Stimulated activated effector memory CD8-positive, alpha-beta T cell treated with anti-CD3 and anti-CD28 coated beads, Interleukin-12 subunit alpha, Interleukin-12 subunit beta, amount 100 ng/mL, for 72 hours (primary cell): ENCODE results near the gene DPP10.

Source experiments
- ATAC-seq: fragments of 150-1000 bp; cut with Tn5 transposase; 2 replicates; pipeline ENCODE4 v1.10.0; 2021
- DNase-seq, 2 donors: peaks; one replicate each; pipeline ENCODE4 v3.0.0; 2021 to 2022; ENCODE audit warnings: low spot score in 2 of 2
- H3K27ac Mint-ChIP-seq: one replicate; pipeline ENCODE4 v1.8.0; 2022; ENCODE audit warnings: mild to moderate bottlenecking, mixed read lengths
- H3K36me3 Mint-ChIP-seq: one replicate; pipeline ENCODE4 v1.8.0; 2022; ENCODE audit warnings: mild to moderate bottlenecking, mixed read lengths
- H3K4me1 Mint-ChIP-seq: one replicate; pipeline ENCODE4 v1.8.0; 2022; ENCODE audit warnings: mixed read lengths
- H3K4me3 Mint-ChIP-seq: one replicate; pipeline ENCODE4 v1.8.0; 2022; ENCODE audit warnings: mild to moderate bottlenecking, mixed read lengths
- H3K9me3 Mint-ChIP-seq: one replicate; pipeline ENCODE4 v1.8.0; 2022; ENCODE audit warnings: mixed read lengths

The DPP10 gene

GRCh38 chr2:115678129-115678528 lies 1235.7 kb downstream of the DPP10 start:
- no peak overlapping the region for H3K27ac Mint-ChIP-seq
- H3K4me1 Mint-ChIP-seq, result no peaks in the 10 kb centered on the region
- no peak for ATAC-seq
- H3K9me3 Mint-ChIP-seq, result peaks cover 27% of the 10 kb centered on the region
- no peak overlapping the region for H3K4me3 Mint-ChIP-seq
- DNase-seq, result no peak
- H3K36me3 Mint-ChIP-seq, result no peaks in the 10 kb centered on the region

GRCh38 chr2:115684345-115684744 lies 1241.9 kb downstream of the DPP10 start:
- Mint-ChIP-seq H3K27ac (no peak overlapping the region), H3K36me3 (no peaks in the 10 kb centered on the region), H3K9me3 (peaks cover 25% of the 10 kb centered on the region), H3K4me3 (no peak overlapping the region), H3K4me1 (no peaks in the 10 kb centered on the region)
- no peak for DNase-seq
- ATAC-seq, result no peak

GRCh38 chr2:115691409-115691808 lies 1249.0 kb downstream of the DPP10 start:
- Mint-ChIP-seq H3K4me3 (no peak overlapping the region), H3K27ac (no peak overlapping the region), H3K9me3 (peaks cover 22% of the 10 kb centered on the region), H3K4me1 (no peaks in the 10 kb centered on the region), H3K36me3 (no peaks in the 10 kb centered on the region)
- no peak for ATAC-seq
- DNase-seq, result no peak

- peaks cover 15% of the 10 kb centered on the region for H3K9me3 Mint-ChIP-seq
Observed at GRCh38 chr2:115694651-115695050, 1252.2 kb downstream of the DPP10 start.

GRCh38 chr2:115733190-115733775 lies 1290.8 kb downstream of the DPP10 start:
- peaks cover 18% of the 10 kb centered on the region for H3K9me3 Mint-ChIP-seq
- no peak for ATAC-seq

More at GRCh38 chr2:115694651-115695050, 1252.2 kb downstream of the DPP10 start:
- Mint-ChIP-seq H3K36me3 (no peaks in the 10 kb centered on the region), H3K4me1 (no peaks in the 10 kb centered on the region), H3K4me3 (no peak overlapping the region), H3K27ac (no peak overlapping the region)
- ATAC-seq (no peak), DNase-seq (no peak)

GRCh38 chr2:115738111-115738510 lies 1295.7 kb downstream of the DPP10 start:
- Mint-ChIP-seq H3K27ac (no peak overlapping the region), H3K9me3 (peaks cover 11% of the 10 kb centered on the region), H3K4me3 (no peak overlapping the region), H3K36me3 (no peaks in the 10 kb centered on the region), H3K4me1 (no peaks in the 10 kb centered on the region)
- DNase-seq (no peak), ATAC-seq (no peak)

More at GRCh38 chr2:115733190-115733775, 1290.8 kb downstream of the DPP10 start:
- Mint-ChIP-seq H3K4me3 (no peak overlapping the region), H3K4me1 (no peaks in the 10 kb centered on the region), H3K27ac (no peak overlapping the region), H3K36me3 (no peaks in the 10 kb centered on the region)
- DNase-seq, result no peak

GRCh38 chr2:115739574-115739973 lies 1297.1 kb downstream of the DPP10 start:
- no peak for DNase-seq
- H3K9me3 Mint-ChIP-seq, result peaks cover 9% of the 10 kb centered on the region
- ATAC-seq, result no peak
- H3K36me3 Mint-ChIP-seq, result no peaks in the 10 kb centered on the region
- H3K4me1 Mint-ChIP-seq, result no peaks in the 10 kb centered on the region
- no peak overlapping the region for H3K4me3 Mint-ChIP-seq
- H3K27ac Mint-ChIP-seq, result no peak overlapping the region

GRCh38 chr2:115746151-115746550 lies 1303.7 kb downstream of the DPP10 start:
- DNase-seq (no peak), ATAC-seq (no peak)
- Mint-ChIP-seq H3K9me3 (peaks cover 9% of the 10 kb centered on the region), H3K4me1 (no peaks in the 10 kb centered on the region), H3K4me3 (no peak overlapping the region), H3K27ac (no peak overlapping the region), H3K36me3 (no peaks in the 10 kb centered on the region)

GRCh38 chr2:115757286-115757685 lies 1314.8 kb downstream of the DPP10 start:
- H3K27ac Mint-ChIP-seq, result no peak overlapping the region
- no peaks in the 10 kb centered on the region for H3K4me1 Mint-ChIP-seq
- ATAC-seq (no peak), DNase-seq (no peak)
- peaks cover 12% of the 10 kb centered on the region for H3K9me3 Mint-ChIP-seq
- H3K4me3 Mint-ChIP-seq, result no peak overlapping the region
- no peaks in the 10 kb centered on the region for H3K36me3 Mint-ChIP-seq

GRCh38 chr2:115763601-115764000 lies 1321.2 kb downstream of the DPP10 start:
- peaks cover 16% of the 10 kb centered on the region for H3K9me3 Mint-ChIP-seq

GRCh38 chr2:115771516-115771915 lies 1329.1 kb downstream of the DPP10 start:
- H3K36me3 Mint-ChIP-seq, result no peaks in the 10 kb centered on the region
- no peak overlapping the region for H3K4me3 Mint-ChIP-seq
- no peak overlapping the region for H3K27ac Mint-ChIP-seq
- peaks cover 10% of the 10 kb centered on the region for H3K9me3 Mint-ChIP-seq
- no peak for DNase-seq
- H3K4me1 Mint-ChIP-seq, result no peaks in the 10 kb centered on the region
- ATAC-seq, result no peak

More at GRCh38 chr2:115763601-115764000, 1321.2 kb downstream of the DPP10 start:
- no peaks in the 10 kb centered on the region for H3K4me1 Mint-ChIP-seq
- no peak for ATAC-seq
- no peak for DNase-seq
- H3K36me3 Mint-ChIP-seq, result no peaks in the 10 kb centered on the region
- H3K27ac Mint-ChIP-seq, result no peak overlapping the region
- no peak overlapping the region for H3K4me3 Mint-ChIP-seq

- H3K36me3 Mint-ChIP-seq, result no peaks in the 10 kb centered on the region
- no peak overlapping the region for H3K4me3 Mint-ChIP-seq
- H3K27ac Mint-ChIP-seq, result no peak overlapping the region
- no peak for ATAC-seq
- H3K9me3 Mint-ChIP-seq, result peaks cover 15% of the 10 kb centered on the region
- H3K4me1 Mint-ChIP-seq, result no peaks in the 10 kb centered on the region
- no peak for DNase-seq
Observed at GRCh38 chr2:115774361-115774760, 1331.9 kb downstream of the DPP10 start.

- Mint-ChIP-seq H3K27ac (no peak overlapping the region), H3K9me3 (peaks cover 11% of the 10 kb centered on the region)
Observed at GRCh38 chr2:115779085-115779632, 1336.7 kb downstream of the DPP10 start.

GRCh38 chr2:115782286-115782685 lies 1339.8 kb downstream of the DPP10 start:
- ATAC-seq, result no peak
- H3K27ac Mint-ChIP-seq, result no peak overlapping the region
- H3K9me3 Mint-ChIP-seq, result peaks cover 21% of the 10 kb centered on the region
- H3K4me3 Mint-ChIP-seq, result no peak overlapping the region
- H3K4me1 Mint-ChIP-seq, result no peaks in the 10 kb centered on the region
- no peak for DNase-seq
- no peaks in the 10 kb centered on the region for H3K36me3 Mint-ChIP-seq

More at GRCh38 chr2:115779085-115779632, 1336.7 kb downstream of the DPP10 start:
- Mint-ChIP-seq H3K4me3 (no peak overlapping the region), H3K36me3 (no peaks in the 10 kb centered on the region), H3K4me1 (no peaks in the 10 kb centered on the region)
- DNase-seq (no peak), ATAC-seq (no peak)

- peaks cover 24% of the 10 kb centered on the region for H3K9me3 Mint-ChIP-seq
- no peak overlapping the region for H3K27ac Mint-ChIP-seq
- H3K4me3 Mint-ChIP-seq, result no peak overlapping the region
- no peak for DNase-seq
- no peak for ATAC-seq
- no peaks in the 10 kb centered on the region for H3K4me1 Mint-ChIP-seq
- no peaks in the 10 kb centered on the region for H3K36me3 Mint-ChIP-seq
Observed at GRCh38 chr2:115796078-115796477, 1353.6 kb downstream of the DPP10 start.

- DNase-seq, result no peak
Observed at GRCh38 chr2:115807276-115807675, 1364.8 kb downstream of the DPP10 start.

More at GRCh38 chr2:115807276-115807675, 1364.8 kb downstream of the DPP10 start:
- no peaks in the 10 kb centered on the region for H3K36me3 Mint-ChIP-seq
- H3K9me3 Mint-ChIP-seq, result peaks cover 19% of the 10 kb centered on the region
- H3K4me1 Mint-ChIP-seq, result no peaks in the 10 kb centered on the region
- H3K27ac Mint-ChIP-seq, result no peak overlapping the region
- H3K4me3 Mint-ChIP-seq, result no peak overlapping the region
- ATAC-seq, result no peak
